Neural progenitor cell (in vitro differentiated cells): Measurements from ENCODE around the gene SLC22A1.
"Not testable (repeated sequence)": the region's sequence is repeated elsewhere in the genome, so short reads cannot be mapped to it uniquely, and the experiment has no call there.

Source experiments
- CTCF ChIP-seq: fragments of 200-600 bp; sonication (generic); IDR thresholded peaks from 2 replicates; pipeline ENCODE4 v1.5.1; 2017; ENCODE audit warnings: antibody characterized with exemption, mild to moderate bottlenecking
- EZH2 ChIP-seq: fragments of 200-600 bp; sonication (generic); IDR thresholded peaks from 2 replicates; pipeline ENCODE4 v1.6.1; 2017; ENCODE audit warnings: antibody characterized with exemption, mild to moderate bottlenecking, moderate library complexity
- EZH2phosphoT487 ChIP-seq: fragments of 200-600 bp; sonication (generic); IDR thresholded peaks from 2 replicates; pipeline ENCODE4 v1.6.1; 2017; ENCODE audit warnings: antibody characterized with exemption

- not testable (repeated sequence) for TF ChIP-seq CTCF, EZH2, EZH2phosphoT487
Observed at GRCh38 chr6:160114536-160114935, 7.1 kb upstream of the SLC22A1 start.
